Muscle layer of colon (tissue), 2 donors: ENCODE measurements around the gene TMPRSS7.
"Not testable (repeated sequence)": the region's sequence is repeated elsewhere in the genome, so short reads cannot be mapped to it uniquely, and the experiment has no call there.

Source experiments
- H3K27ac ChIP-seq: one replicate; pipeline ENCODE4 v1.7.0; 2013; ENCODE audit warnings: low read depth, mild to moderate bottlenecking, low read length, moderate library complexity
- H3K27me3 ChIP-seq, 2 donors: one replicate each; pipeline ENCODE4 v1.7.0; 2013; ENCODE audit warnings: low read length in 2 of 2, mild to moderate bottlenecking in 2 of 2; ENCODE audit not compliant: insufficient read depth in 2 of 2, control insufficient read depth in 1 of 2
- H3K36me3 ChIP-seq: one replicate; pipeline ENCODE4 v1.7.0; 2013; ENCODE audit warnings: mild to moderate bottlenecking, low read length; ENCODE audit not compliant: insufficient read depth
- H3K4me1 ChIP-seq: one replicate; pipeline ENCODE4 v1.7.0; 2013; ENCODE audit warnings: mild to moderate bottlenecking, low read length; ENCODE audit not compliant: insufficient read depth
- H3K4me3 ChIP-seq, 2 donors: one replicate each; pipeline ENCODE4 v1.7.0; 2013; ENCODE audit warnings: low read length in 2 of 2, low read depth in 1 of 2, mild to moderate bottlenecking in 1 of 2, moderate library complexity in 1 of 2
- H3K9ac ChIP-seq: one replicate; pipeline ENCODE4 v1.7.0; 2013; ENCODE audit warnings: low read length
- H3K9me3 ChIP-seq: one replicate; pipeline ENCODE4 v1.7.0; 2013; ENCODE audit warnings: mild to moderate bottlenecking, low read length
- donor health status: abdominal sarcoma.
- donor health status: Adenocarcinoma of cecum.

The TMPRSS7 gene

GRCh38 chr3:112042842-112043280 lies 8.3 kb downstream of the TMPRSS7 start:
- H3K9me3 ChIP-seq, result no peaks in the 10 kb centered on the region
- H3K27ac ChIP-seq, result no peak overlapping the region
- H3K4me1 ChIP-seq, result no peaks in the 10 kb centered on the region
- no peaks in the 10 kb centered on the region for H3K36me3 ChIP-seq
- H3K4me3 ChIP-seq, result no peak overlapping the region
- H3K9ac ChIP-seq, result no peak overlapping the region
- H3K27me3 ChIP-seq, result no peaks in the 10 kb centered on the region

DNA sequence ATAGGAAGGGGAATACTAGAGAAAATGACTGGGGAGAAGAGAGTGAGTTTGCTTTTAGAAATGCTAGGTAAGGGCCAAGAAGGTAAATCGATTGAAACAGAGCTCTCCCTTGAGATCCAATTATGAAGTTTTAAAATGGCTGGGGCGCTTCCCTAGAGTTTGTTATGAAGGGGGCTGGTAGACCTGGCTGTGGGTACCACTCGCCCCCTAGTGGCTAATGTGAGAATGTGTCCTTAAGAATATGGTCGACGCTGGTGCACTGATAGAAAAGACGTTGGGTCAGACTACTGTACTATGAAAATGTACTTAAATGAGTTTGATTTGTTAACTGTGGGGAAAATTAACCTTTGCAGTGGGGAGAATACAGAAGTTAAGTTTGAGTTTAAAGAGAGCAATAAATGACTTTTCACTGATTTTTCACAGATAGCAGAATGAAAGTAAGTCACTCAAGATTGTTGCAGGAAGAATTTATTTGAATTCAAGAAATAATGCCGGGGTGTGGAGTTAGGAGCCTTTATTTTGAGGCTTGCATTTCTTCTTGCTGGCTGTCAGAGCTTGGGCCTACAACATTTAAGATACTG lies 9.2 kb downstream of the TMPRSS7 start:
- Histone ChIP-seq H3K9me3 (no peaks in the 10 kb centered on the region), H3K27me3 (no peaks in the 10 kb centered on the region), H3K36me3 (no peaks in the 10 kb centered on the region), H3K4me1 (no peaks in the 10 kb centered on the region), H3K9ac (no peak overlapping the region), H3K4me3 (no peak overlapping the region), H3K27ac (no peak overlapping the region)

DNA sequence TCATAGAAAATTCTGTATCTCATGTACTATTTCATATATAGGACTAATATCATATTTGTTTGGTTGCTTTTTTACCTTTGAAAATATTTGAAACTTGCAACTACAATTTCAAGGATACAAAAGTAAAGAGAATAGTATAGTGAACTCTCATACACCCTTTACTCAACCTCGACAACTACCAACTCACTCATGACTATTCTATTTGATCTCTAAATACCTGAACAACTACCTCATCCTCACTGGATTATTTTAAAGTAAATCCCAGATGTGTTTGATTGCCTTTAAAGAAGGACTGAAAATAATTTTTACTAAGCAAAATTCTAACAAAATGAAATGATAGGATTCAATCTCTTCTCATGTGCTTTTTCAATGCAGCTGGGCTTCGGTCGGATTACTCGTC lies 12.1 kb downstream of the TMPRSS7 start:
- H3K4me1 ChIP-seq, result no peaks in the 10 kb centered on the region
- no peaks in the 10 kb centered on the region for H3K36me3 ChIP-seq
- H3K27me3 ChIP-seq, result no peaks in the 10 kb centered on the region
- H3K4me3 ChIP-seq, result no peak overlapping the region
- no peak overlapping the region for H3K9ac ChIP-seq
- H3K27ac ChIP-seq, result no peak overlapping the region
- H3K9me3 ChIP-seq, result no peaks in the 10 kb centered on the region

DNA sequence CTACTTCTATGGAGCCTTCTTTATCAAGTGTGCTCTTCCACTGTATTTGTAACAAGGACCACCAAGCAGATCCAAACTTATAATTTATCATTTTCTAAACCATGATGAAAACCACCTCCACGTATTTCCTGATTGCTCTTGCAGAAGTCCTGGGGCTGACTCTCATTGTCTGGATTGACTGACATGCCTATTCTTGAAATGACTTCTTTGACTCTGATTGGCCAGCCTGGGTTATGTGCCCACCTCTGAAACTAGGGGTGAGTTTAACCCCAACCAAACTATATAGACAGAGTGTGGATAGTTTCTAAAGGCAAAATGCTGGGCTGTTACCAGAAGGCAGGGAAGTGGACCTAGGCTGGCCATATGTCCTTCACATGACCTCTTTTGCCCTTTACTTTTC lies 12.7 kb downstream of the TMPRSS7 start:
- no peak overlapping the region for H3K9ac ChIP-seq
- no peak overlapping the region for H3K4me3 ChIP-seq
- H3K36me3 ChIP-seq, result no peaks in the 10 kb centered on the region
- H3K4me1 ChIP-seq, result no peaks in the 10 kb centered on the region
- no peaks in the 10 kb centered on the region for H3K9me3 ChIP-seq
- no peak overlapping the region for H3K27ac ChIP-seq
- no peaks in the 10 kb centered on the region for H3K27me3 ChIP-seq

DNA sequence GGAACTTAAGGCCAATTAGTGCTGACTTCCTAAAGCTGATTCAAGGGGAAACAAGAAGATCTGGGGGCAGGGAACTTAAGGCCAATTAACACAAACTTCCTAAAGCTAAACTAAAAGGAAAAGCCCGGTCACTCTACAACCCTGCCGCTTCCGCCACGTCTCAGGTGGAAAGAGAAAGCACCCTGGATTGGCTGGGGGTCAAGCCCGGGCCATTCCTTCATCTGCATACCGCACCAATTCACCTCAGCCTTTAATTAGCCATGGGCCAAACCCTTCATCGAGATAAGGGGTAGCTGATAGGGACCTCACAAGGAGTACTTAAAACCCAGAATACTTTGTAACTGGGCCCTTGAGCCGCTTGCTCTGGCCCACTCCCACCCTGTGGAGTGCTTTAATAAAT lies 14.4 kb downstream of the TMPRSS7 start:
- H3K27ac ChIP-seq, result no peak overlapping the region
- H3K4me1 ChIP-seq, result no peaks in the 10 kb centered on the region
- H3K36me3 ChIP-seq, result no peaks in the 10 kb centered on the region
- no peak overlapping the region for H3K4me3 ChIP-seq
- no peaks in the 10 kb centered on the region for H3K27me3 ChIP-seq
- no peak overlapping the region for H3K9ac ChIP-seq
- H3K9me3 ChIP-seq, result no peaks in the 10 kb centered on the region

DNA sequence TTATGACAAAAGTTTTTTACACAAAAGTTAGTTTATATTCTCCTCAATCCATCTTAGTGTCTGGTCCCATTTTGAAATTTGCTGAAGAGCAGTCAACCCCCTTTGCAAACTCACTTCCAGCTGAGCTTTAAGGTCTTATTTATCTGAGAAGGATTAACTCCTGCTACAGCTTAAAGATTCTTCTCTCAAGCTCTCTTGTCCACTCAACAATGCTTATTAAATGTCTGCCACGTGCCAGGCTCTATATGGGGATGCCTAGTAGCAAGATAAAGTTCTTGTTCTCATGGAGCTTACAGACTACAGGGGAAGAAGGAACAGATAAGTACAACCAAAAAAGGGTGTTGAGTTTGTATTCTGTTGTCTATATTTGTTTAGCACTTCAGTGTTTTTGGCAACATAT lies 18.7 kb downstream of the TMPRSS7 start:
- Histone ChIP-seq H3K9ac (no peak overlapping the region), H3K9me3 (no peaks in the 10 kb centered on the region), H3K27ac (no peak overlapping the region), H3K36me3 (no peaks in the 10 kb centered on the region), H3K4me1 (no peaks in the 10 kb centered on the region), H3K27me3 (no peaks in the 10 kb centered on the region), H3K4me3 (no peak overlapping the region)

DNA sequence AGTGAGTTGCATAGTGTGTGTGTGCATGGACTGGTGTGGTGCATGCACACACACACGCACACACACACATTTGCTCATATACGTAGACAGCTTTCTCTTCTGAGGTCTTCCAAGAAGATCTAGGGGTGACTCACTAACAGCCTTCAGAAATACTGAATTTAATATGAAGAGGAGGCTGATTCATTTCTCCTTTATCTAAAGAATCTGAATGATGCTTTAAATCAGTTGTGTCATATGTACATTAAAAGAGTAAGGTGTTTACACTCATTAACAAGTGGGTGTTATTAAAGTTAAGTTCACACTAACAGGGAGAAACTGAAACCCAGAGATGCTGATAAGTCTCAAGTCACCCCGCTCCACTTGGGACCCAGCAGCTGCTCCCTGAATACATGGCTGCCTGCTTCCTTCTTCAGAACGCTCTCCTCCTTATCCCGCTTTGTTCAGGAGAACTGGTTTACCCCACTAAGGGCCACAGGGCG lies 22.0 kb downstream of the TMPRSS7 start:
- no peaks in the 10 kb centered on the region for H3K27me3 ChIP-seq
- H3K4me1 ChIP-seq, result no peaks in the 10 kb centered on the region
- no peaks in the 10 kb centered on the region for H3K9me3 ChIP-seq
- H3K4me3 ChIP-seq, result no peak overlapping the region
- no peaks in the 10 kb centered on the region for H3K36me3 ChIP-seq
- H3K9ac ChIP-seq, result no peak overlapping the region
- no peak overlapping the region for H3K27ac ChIP-seq

DNA sequence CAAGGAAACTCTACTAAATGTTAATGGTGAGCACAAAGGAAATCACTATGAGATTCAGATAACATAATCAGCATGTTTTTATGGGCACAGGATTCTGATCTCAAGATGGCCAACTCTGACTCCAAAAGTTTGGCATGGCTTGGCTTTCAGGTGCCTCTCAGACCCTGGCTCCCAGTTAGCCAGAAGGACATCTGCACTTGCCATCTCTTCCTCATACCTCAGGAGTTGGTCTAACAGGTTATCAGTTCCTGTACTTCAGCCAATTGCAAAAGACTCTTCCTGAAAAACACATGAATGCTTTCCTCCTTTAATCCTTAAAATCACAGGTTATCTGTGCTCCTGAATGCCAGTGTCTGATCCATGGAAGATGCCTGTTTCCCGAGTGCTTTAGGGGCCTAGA lies 25.0 kb downstream of the TMPRSS7 start:
- Histone ChIP-seq H3K27ac (no peak overlapping the region), H3K9me3 (no peaks in the 10 kb centered on the region), H3K9ac (no peak overlapping the region), H3K4me3 (no peak overlapping the region), H3K36me3 (no peaks in the 10 kb centered on the region), H3K4me1 (no peaks in the 10 kb centered on the region), H3K27me3 (no peaks in the 10 kb centered on the region)

DNA sequence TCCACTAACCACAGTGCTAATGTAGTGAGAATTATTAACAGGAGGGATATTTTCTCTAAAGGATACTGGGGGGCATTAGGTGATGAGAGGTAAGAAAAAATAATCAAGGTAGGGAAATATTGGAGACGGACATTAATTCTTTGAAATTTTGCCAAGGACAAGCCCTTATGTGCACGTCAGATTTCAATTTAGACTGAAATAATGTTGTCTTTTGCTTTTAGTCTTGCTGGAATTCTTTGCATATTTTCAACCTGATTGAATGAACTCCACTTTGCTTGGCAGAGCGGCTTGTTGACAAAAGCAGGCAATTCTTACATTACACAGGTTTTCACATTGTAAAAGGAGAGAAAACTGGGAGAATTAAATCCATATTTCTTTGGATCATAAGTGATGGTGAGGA lies 26.6 kb downstream of the TMPRSS7 start:
- Histone ChIP-seq H3K27ac (no peak overlapping the region), H3K4me1 (no peaks in the 10 kb centered on the region), H3K9me3 (no peaks in the 10 kb centered on the region), H3K36me3 (no peaks in the 10 kb centered on the region), H3K27me3 (no peaks in the 10 kb centered on the region), H3K4me3 (no peak overlapping the region), H3K9ac (no peak overlapping the region)

GRCh38 chr3:112072387-112073060 lies 38.0 kb downstream of the TMPRSS7 start:
- not testable (repeated sequence) for H3K27ac ChIP-seq

GRCh38 chr3:112074006-112074405 lies 39.5 kb downstream of the TMPRSS7 start:
- Histone ChIP-seq H3K4me3 (no peak overlapping the region), H3K9me3 (no peaks in the 10 kb centered on the region), H3K9ac (no peak overlapping the region), H3K27ac (no peak overlapping the region), H3K36me3 (no peaks in the 10 kb centered on the region), H3K4me1 (no peaks in the 10 kb centered on the region), H3K27me3 (no peaks in the 10 kb centered on the region)

More at GRCh38 chr3:112072387-112073060, 38.0 kb downstream of the TMPRSS7 start:
- H3K9ac ChIP-seq, H3K4me3 ChIP-seq, H3K4me1 ChIP-seq, H3K27me3 ChIP-seq, H3K9me3 ChIP-seq, H3K36me3 ChIP-seq: not testable (repeated sequence)
